Measurements from ENCODE around the gene TUBB2B. TPM values are rescaled to one million over a fixed set of nuclear protein-coding genes. Genes with fewer than 3 reads are reported as not detected.

The TUBB2B gene
- total RNA-seq, 1 donor, result 5.2 TPM

DNA sequence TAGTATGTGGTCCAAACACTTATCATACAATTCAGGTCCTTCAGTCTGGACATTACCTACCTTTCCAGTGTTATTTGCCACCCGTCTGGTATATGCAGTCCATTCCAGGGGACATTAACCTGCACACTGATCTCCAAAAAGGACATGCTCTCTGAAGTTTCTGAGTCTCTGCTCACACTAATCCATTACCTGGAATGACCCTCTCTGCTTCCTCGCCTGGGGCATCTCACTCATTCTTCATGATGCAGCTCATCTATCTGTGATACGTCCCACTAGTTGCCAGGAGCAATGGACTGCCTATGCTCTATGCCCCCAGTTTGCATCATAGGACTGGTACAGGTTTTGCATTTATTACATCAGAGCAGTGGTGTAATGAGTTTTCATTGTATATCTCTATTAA, 5.9 kb upstream of the TUBB2B start:
- TF ChIP-seq, protein P1, sequence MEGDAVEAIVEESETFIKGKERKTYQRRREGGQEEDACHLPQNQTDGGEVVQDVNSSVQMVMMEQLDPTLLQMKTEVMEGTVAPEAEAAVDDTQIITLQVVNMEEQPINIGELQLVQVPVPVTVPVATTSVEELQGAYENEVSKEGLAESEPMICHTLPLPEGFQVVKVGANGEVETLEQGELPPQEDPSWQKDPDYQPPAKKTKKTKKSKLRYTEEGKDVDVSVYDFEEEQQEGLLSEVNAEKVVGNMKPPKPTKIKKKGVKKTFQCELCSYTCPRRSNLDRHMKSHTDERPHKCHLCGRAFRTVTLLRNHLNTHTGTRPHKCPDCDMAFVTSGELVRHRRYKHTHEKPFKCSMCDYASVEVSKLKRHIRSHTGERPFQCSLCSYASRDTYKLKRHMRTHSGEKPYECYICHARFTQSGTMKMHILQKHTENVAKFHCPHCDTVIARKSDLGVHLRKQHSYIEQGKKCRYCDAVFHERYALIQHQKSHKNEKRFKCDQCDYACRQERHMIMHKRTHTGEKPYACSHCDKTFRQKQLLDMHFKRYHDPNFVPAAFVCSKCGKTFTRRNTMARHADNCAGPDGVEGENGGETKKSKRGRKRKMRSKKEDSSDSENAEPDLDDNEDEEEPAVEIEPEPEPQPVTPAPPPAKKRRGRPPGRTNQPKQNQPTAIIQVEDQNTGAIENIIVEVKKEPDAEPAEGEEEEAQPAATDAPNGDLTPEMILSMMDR (IDR thresholded peaks at IDR 0.05; ENCODE audit: insufficient read depth, low read depth, low read length), result no peak
- DNase-seq (ENCODE audit: low read depth), result no peak
- no peak overlapping the region for H3K4me3 ChIP-seq (ENCODE audit: low read depth, low read length)

GRCh38 chr6:3232017-3232945, 4.8 kb upstream of the TUBB2B start:
- peak overlapping the region; percentile 65 for H3K4me3 ChIP-seq (ENCODE audit: low read depth, low read length)
- TF ChIP-seq, protein P1 (IDR thresholded peaks at IDR 0.05; ENCODE audit: insufficient read depth, low read depth, low read length), result no peak
- no peak for DNase-seq (ENCODE audit: low read depth)

- H3K4me3 ChIP-seq (ENCODE audit: low read depth, low read length), result peak overlapping the region; percentile 65
- DNase-seq (ENCODE audit: low read depth), result peak; percentile 73
- TF ChIP-seq, protein P1 (IDR thresholded peaks at IDR 0.05; ENCODE audit: insufficient read depth, low read depth, low read length), result no peak
Measured at GRCh38 chr6:3231247-3232016, 4.0 kb upstream of the TUBB2B start.

- no peak for DNase-seq (ENCODE audit: low read depth)
- peak overlapping the region; percentile 65 for H3K4me3 ChIP-seq (ENCODE audit: low read depth, low read length)
- TF ChIP-seq, protein P1 (IDR thresholded peaks at IDR 0.05; ENCODE audit: insufficient read depth, low read depth, low read length), result no peak
Measured at GRCh38 chr6:3230900-3231246, 3.4 kb upstream of the TUBB2B start.

- TF ChIP-seq, protein P1 (IDR thresholded peaks at IDR 0.05; ENCODE audit: insufficient read depth, low read depth, low read length), result no peak
- no peak overlapping the region for H3K4me3 ChIP-seq (ENCODE audit: low read depth, low read length)
- DNase-seq (ENCODE audit: low read depth), result no peak
Measured at GRCh38 chr6:3230256-3230882, 2.9 kb upstream of the TUBB2B start.

- no peak overlapping the region for H3K4me3 ChIP-seq (ENCODE audit: low read depth, low read length)
- no peak for DNase-seq (ENCODE audit: low read depth)
- TF ChIP-seq, protein P1 (IDR thresholded peaks at IDR 0.05; ENCODE audit: insufficient read depth, low read depth, low read length), result no peak
Measured at GRCh38 chr6:3229566-3230178, 2.2 kb upstream of the TUBB2B start.
